ENCODE results near the gene GP9. TPM values are rescaled to one million over a fixed set of nuclear protein-coding genes. Genes with fewer than 3 reads are reported as not detected.
A peak's percentile ranks its signal among the peaks of the same experiment; 100 is the strongest.

GP9 gene
- total and polyA plus RNA-seq, 4 donors, result 0.16 to 12.0 TPM; not detected in 2

GRCh38 chr3:129016720-129017483 lies 43.7 kb upstream of the GP9 start:
- peak overlapping the region; percentile 7 to 58 for H3K27ac ChIP-seq (ENCODE audit: low read depth in 1 of 2, low read length in 2 of 2)
- H3K27me3 ChIP-seq (ENCODE audit: control insufficient read depth in 4 of 4, insufficient read depth in 4 of 4, low read length in 3 of 4), result no peaks in the 10 kb centered on the region
- H3K4me1 ChIP-seq (ENCODE audit: control insufficient read depth in 4 of 4, insufficient read depth in 4 of 4, low read length in 3 of 4), result peaks cover 0 to 4% (median 0%) of the 10 kb centered on the region in 4 donors
- DNase-seq (ENCODE audit: low spot score), result no peak
- no peak overlapping the region for H3K9ac ChIP-seq (ENCODE audit: low read depth in 1 of 2, low read length in 2 of 2)
- TF ChIP-seq GABPA (IDR thresholded peaks at IDR 0.05 in 1 of 2, conservative IDR thresholded peaks at IDR 0.05 in 1 of 2) (no peak), YY1 (IDR thresholded peaks at IDR 0.05) (no peak), FOXA1 (IDR thresholded peaks at IDR 0.05) (no peak)
- no peaks in the 10 kb centered on the region for H3K36me3 ChIP-seq (ENCODE audit: control insufficient read depth in 4 of 4, insufficient read depth in 3 of 4, low read depth in 1 of 4, low read length in 3 of 4)
- H3K9me3 ChIP-seq (ENCODE audit: control insufficient read depth in 4 of 4, low read length in 3 of 4), result no peaks in the 10 kb centered on the region
- WGBS, result 81% methylated on average over 14 of the region's 14 CpGs
- no peak overlapping the region for H3K4me3 ChIP-seq (ENCODE audit: low read depth in 1 of 3, low read length in 3 of 3)

- H3K9ac ChIP-seq (ENCODE audit: low read depth in 1 of 2, low read length in 2 of 2), result no peak overlapping the region
- no peaks in the 10 kb centered on the region for H3K27me3 ChIP-seq (ENCODE audit: control insufficient read depth in 4 of 4, insufficient read depth in 4 of 4, low read length in 3 of 4)
- no peak overlapping the region for H3K4me3 ChIP-seq (ENCODE audit: low read depth in 1 of 3, low read length in 3 of 3)
- no peaks in the 10 kb centered on the region for H3K9me3 ChIP-seq (ENCODE audit: control insufficient read depth in 4 of 4, low read length in 3 of 4)
- 68% methylated on average over 7 of the region's 7 CpGs for WGBS
- no peak for DNase-seq (ENCODE audit: low spot score)
- no peak overlapping the region for H3K27ac ChIP-seq (ENCODE audit: low read depth in 1 of 2, low read length in 2 of 2)
- TF ChIP-seq ATF3 (IDR thresholded peaks at IDR 0.05), result no peak
- TF ChIP-seq TAF1 (conservative IDR thresholded peaks at IDR 0.05), result no peak
- no peak for TF ChIP-seq REST (IDR thresholded peaks at IDR 0.05)
- TF ChIP-seq JUND (IDR thresholded peaks at IDR 0.05), result no peak
- TF ChIP-seq HNF4G (IDR thresholded peaks at IDR 0.05), result no peak
- TF ChIP-seq CTCF (IDR thresholded peaks at IDR 0.05; ENCODE audit: low read depth, low read length, missing input control), result no peak
- no peak for TF ChIP-seq FOXA2 (IDR thresholded peaks at IDR 0.05)
- TF ChIP-seq YY1 (IDR thresholded peaks at IDR 0.05), result no peak
- no peak for TF ChIP-seq RXRA (IDR thresholded peaks at IDR 0.05)
- no peak for TF ChIP-seq MAX (IDR thresholded peaks at IDR 0.05)
- no peak for TF ChIP-seq SP1 (IDR thresholded peaks at IDR 0.05)
- no peak for TF ChIP-seq RAD21 (IDR thresholded peaks at IDR 0.05)
- TF ChIP-seq EGR1 (IDR thresholded peaks at IDR 0.05; ENCODE audit: low read depth in 2 of 2), result no peak
- no peak for TF ChIP-seq NR2F2 (IDR thresholded peaks at IDR 0.05)
- no peak for TF ChIP-seq FOXA1 (IDR thresholded peaks at IDR 0.05)
- peaks cover 0 to 4% (median 0%) of the 10 kb centered on the region in 4 donors for H3K4me1 ChIP-seq (ENCODE audit: control insufficient read depth in 4 of 4, insufficient read depth in 4 of 4, low read length in 3 of 4)
- no peaks in the 10 kb centered on the region for H3K36me3 ChIP-seq (ENCODE audit: control insufficient read depth in 4 of 4, insufficient read depth in 3 of 4, low read depth in 1 of 4, low read length in 3 of 4)
Measured at GRCh38 chr3:129017484-129017899, 43.1 kb upstream of the GP9 start.

Data from liver (tissue), 9 donors.